ENCODE results near the gene SARDH.

Gene SARDH

DNA sequence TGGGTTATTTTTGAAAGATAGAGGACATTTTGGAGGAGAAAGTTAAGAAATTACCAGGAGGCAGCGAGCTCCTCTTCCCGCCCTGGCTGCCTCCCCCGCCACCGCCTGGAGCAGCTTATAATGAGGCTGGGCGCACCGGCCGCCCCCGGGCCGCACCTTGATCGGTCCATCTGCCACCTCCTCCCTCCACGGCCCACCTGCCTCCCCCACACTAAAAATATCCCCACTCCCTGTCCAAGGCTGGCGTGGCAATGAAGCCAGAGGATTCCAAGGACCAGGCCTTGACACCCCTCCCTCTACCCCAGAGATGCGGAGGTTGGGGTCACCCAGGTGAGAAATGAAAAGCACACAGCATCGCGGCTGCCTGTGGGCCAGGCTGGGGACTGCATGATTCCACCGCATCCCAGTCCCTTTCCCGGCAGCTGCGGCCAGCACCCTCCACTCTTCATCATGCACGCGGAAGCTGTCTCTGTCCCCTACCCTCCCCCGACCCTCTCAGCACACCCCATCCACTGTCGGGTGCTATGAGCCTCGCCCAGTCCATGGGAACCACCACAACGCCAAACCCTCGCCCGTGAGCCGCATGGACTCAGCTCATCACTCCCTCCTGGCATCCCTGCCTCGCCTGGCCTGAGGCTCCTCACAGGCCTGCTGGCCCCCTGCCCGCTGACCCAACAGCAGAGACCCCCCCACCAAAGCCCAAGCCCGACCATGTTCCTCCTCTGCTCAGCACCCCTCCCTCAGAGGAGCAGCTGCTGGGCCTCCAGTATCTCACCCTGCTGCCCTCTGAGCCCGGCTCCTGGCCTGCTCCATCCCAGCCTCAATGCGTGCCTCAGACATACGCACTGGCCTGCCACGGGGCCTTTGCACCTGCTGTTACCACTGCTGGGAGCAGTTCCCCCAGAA lies 50.0 kb downstream of the SARDH start:
- Histone ChIP-seq H3K9ac (ENCODE audit: low read length) (no peak overlapping the region), H3K27ac (ENCODE audit: low read depth, low read length) (no peak overlapping the region), H3K4me3 (ENCODE audit: low read depth in 1 of 2, low read length in 2 of 2) (no peak overlapping the region), H3K27me3 (ENCODE audit: control insufficient read depth in 1 of 2, insufficient read depth in 2 of 2, low read length in 2 of 2) (no peaks in the 10 kb centered on the region), H3K4me1 (ENCODE audit: insufficient read depth, low read length) (no peaks in the 10 kb centered on the region), H3K9me3 (ENCODE audit: low read length) (no peaks in the 10 kb centered on the region), H3K36me3 (ENCODE audit: insufficient read depth, low read length) (no peaks in the 10 kb centered on the region)

DNA sequence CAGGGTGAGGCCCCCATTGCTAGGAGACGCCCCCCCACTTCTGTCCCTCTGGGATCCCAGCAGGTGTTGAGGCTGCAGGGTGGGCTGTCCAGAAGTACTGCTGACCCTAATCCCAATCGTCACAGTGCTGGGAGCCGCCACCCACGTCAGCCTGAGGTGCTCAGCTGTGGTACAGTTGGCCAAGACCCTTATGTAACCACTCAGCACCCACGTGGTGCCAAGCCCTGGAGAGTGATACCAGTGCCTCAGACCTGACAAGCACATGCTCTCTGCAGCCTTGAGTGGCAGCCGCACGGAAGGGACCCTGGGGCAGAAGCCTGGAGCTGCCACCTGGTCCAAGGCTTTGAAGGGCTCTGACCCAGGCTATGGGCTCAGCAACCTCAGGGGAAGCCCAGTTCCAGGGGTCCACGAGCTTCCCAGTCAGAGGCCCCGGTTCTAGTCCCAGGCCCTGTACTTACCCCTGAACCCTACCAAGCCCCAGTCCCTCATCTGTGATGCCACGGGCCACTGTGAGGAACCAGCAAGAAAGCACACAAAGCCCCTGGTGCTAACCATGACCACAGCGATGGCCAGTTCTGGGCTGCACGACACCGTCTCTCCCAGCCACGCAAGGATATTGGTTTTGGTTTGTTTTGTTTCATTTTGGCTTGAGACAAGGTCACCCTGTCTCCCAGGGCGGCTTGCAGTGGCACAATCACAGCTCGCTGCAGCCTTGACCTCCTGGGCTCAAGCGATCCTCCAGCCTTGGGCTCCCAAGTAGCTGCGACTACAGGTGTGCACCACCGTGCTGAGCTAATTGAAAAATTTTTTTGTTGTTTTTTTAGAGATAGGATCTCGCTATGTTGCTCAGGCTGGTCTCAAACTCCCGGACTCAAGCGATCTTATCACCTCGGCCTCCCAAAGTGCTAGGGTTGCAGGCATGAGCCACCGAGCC lies 51.2 kb downstream of the SARDH start:
- H3K9me3 ChIP-seq (ENCODE audit: low read length): no peaks in the 10 kb centered on the region
- no peaks in the 10 kb centered on the region for H3K27me3 ChIP-seq (ENCODE audit: control insufficient read depth in 1 of 2, insufficient read depth in 2 of 2, low read length in 2 of 2)
- H3K4me1 ChIP-seq (ENCODE audit: insufficient read depth, low read length): no peaks in the 10 kb centered on the region
- no peak overlapping the region for H3K4me3 ChIP-seq (ENCODE audit: low read depth in 1 of 2, low read length in 2 of 2)
- H3K9ac ChIP-seq (ENCODE audit: low read length): no peak overlapping the region
- no peaks in the 10 kb centered on the region for H3K36me3 ChIP-seq (ENCODE audit: insufficient read depth, low read length)
- no peak overlapping the region for H3K27ac ChIP-seq (ENCODE audit: low read depth, low read length)

DNA sequence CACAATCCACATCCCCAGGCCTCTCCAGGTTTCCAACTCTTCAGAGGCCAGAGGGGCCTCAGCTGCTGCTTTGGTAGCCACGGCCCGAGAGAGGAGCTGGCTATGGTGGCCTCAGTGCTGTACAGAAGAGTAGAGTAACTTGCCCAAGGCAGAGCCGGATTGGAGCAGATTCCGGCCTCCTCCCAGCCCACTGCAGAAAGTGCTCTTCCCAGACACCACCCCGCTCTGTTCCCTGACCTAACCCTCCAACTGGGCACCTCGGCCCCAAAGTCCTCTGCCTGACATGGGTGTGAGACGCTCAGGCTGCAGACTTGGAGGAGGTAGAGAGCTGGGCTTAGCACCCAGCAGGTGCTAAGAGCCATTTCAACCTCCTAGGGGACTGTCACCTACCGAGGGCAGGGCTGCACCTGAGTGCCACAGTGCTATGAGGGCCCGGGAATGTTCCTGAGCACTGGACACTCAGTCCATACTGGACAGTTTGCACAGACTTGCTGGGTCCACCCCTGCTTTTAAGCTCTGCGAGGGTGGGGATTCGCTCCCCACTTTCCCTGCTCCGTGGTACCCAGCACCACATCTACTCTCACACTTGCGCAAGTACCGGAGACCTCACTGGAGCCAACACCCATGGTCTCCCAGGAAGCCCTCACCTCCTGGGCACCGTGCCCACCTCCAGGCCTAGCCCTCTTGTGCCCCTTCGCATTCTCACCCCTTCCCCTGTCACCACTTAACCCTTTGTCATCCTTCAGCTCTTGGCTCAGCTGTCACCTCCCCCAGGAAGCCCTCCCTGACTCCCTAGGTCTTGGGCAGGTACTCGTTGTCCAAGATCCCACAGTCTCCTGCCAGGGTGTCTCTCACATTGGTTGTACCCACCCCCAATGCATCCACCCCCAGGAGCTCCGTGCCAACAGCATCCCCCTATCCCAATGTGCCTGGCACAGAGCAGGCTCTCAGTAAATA lies 52.2 kb downstream of the SARDH start:
- no peak overlapping the region for H3K9ac ChIP-seq (ENCODE audit: low read length)
- H3K4me1 ChIP-seq (ENCODE audit: insufficient read depth, low read length): no peaks in the 10 kb centered on the region
- H3K36me3 ChIP-seq (ENCODE audit: insufficient read depth, low read length): no peaks in the 10 kb centered on the region
- H3K27ac ChIP-seq (ENCODE audit: low read depth, low read length): no peak overlapping the region
- no peaks in the 10 kb centered on the region for H3K9me3 ChIP-seq (ENCODE audit: low read length)
- no peaks in the 10 kb centered on the region for H3K27me3 ChIP-seq (ENCODE audit: control insufficient read depth in 1 of 2, insufficient read depth in 2 of 2, low read length in 2 of 2)
- H3K4me3 ChIP-seq (ENCODE audit: low read depth in 1 of 2, low read length in 2 of 2): no peak overlapping the region

DNA sequence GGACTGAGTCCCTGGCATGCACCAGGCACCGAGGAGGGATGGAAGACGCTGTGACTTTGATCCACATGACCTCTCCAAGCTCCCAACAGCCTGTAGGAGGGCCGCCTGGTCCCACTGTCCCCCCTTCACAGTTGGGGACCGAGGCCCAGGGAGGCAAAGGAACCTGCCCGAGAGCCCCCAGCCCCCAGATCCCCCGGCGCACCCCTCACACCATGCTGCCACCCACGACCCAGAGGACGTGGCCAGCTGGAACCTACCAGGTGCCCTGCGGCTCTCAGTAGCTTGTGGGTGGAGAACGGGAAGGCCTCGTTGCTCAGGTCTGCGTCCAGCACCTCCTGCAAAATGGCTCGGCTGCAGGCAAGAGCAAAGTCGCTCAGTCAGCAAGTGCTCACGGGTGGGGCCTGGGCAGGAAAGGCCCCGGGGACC lies 53.2 kb downstream of the SARDH start:
- H3K36me3 ChIP-seq (ENCODE audit: insufficient read depth, low read length): no peaks in the 10 kb centered on the region
- no peak overlapping the region for H3K4me3 ChIP-seq (ENCODE audit: low read depth in 1 of 2, low read length in 2 of 2)
- H3K9ac ChIP-seq (ENCODE audit: low read length): no peak overlapping the region
- H3K9me3 ChIP-seq (ENCODE audit: low read length): no peaks in the 10 kb centered on the region
- H3K4me1 ChIP-seq (ENCODE audit: insufficient read depth, low read length): no peaks in the 10 kb centered on the region
- H3K27me3 ChIP-seq (ENCODE audit: control insufficient read depth in 1 of 2, insufficient read depth in 2 of 2, low read length in 2 of 2): no peaks in the 10 kb centered on the region
- H3K27ac ChIP-seq (ENCODE audit: low read depth, low read length): no peak overlapping the region

DNA sequence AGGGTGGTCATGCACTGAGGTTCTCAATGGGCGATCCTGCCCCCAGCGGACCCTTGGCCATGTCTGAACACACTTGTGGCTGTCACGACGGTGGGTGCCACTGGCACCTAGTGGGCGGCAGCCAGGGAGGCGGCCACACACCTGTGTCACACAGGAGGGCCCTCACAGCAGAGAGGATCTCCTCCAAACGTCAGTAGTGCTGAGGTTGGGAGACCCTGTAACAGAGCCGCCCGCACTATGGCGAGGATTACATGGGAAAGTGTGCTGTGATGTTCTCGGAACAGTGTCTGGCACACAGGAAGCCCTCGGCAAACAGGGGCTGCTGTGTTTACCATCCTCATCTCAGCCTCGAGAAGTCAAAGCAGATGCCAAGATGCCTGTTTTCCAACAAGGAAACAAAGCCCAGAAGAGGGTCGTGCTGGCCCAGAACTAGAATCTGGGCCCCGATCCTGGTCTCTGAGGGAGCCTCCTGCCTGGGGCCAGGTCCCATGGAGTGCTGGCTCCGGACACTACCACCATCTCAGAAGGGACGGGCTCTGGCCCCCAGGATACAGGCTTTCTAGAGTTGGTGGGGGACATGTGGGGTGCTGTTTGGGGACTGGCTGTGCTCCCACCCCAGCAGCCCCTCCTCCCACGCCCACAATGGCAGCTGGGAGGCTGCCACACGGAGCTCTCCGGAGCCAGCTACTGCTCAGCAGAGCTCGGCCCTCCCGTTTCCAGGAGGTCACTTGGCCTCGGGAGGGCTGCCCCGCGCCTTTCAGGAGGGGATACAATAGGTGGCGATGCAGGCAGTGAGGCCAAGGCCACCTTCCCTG lies 53.8 kb downstream of the SARDH start:
- Histone ChIP-seq H3K9ac (ENCODE audit: low read length) (no peak overlapping the region), H3K36me3 (ENCODE audit: insufficient read depth, low read length) (no peaks in the 10 kb centered on the region), H3K27me3 (ENCODE audit: control insufficient read depth in 1 of 2, insufficient read depth in 2 of 2, low read length in 2 of 2) (no peaks in the 10 kb centered on the region), H3K4me3 (ENCODE audit: low read depth in 1 of 2, low read length in 2 of 2) (no peak overlapping the region), H3K27ac (ENCODE audit: low read depth, low read length) (no peak overlapping the region), H3K4me1 (ENCODE audit: insufficient read depth, low read length) (no peaks in the 10 kb centered on the region), H3K9me3 (ENCODE audit: low read length) (no peaks in the 10 kb centered on the region)

DNA sequence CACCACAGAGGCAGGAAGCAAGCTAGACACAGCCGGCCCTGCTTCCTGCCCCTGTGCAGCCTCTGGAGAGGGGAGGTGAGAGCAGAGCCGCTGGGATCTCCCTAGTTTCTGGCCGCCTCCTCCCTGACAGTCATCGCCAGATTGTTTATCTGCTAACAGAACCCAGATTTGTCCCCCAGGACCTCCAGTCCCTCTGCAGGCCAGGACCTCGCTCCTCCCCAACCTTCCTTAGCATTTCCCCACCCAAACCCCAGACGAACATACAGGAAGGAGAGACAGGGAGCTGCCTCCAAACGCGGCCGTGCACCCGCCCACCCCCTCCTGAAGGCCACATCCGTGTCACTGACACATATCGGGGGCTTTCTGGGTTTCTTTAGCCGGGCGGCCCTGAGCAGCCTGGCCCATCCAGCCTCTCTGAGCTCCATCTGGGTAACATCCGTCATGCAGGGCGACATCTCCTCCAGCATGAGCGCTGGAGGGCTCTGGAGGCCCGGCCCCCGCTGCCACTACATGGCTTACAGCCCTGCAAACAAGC lies 54.5 kb downstream of the SARDH start:
- no peaks in the 10 kb centered on the region for H3K9me3 ChIP-seq (ENCODE audit: low read length)
- no peaks in the 10 kb centered on the region for H3K36me3 ChIP-seq (ENCODE audit: insufficient read depth, low read length)
- peaks cover 4% of the 10 kb centered on the region for H3K4me1 ChIP-seq (ENCODE audit: insufficient read depth, low read length)
- H3K4me3 ChIP-seq (ENCODE audit: low read depth in 1 of 2, low read length in 2 of 2): no peak overlapping the region
- H3K27me3 ChIP-seq (ENCODE audit: control insufficient read depth in 1 of 2, insufficient read depth in 2 of 2, low read length in 2 of 2): no peaks in the 10 kb centered on the region
- H3K9ac ChIP-seq (ENCODE audit: low read length): no peak overlapping the region
- no peak overlapping the region for H3K27ac ChIP-seq (ENCODE audit: low read depth, low read length)

DNA sequence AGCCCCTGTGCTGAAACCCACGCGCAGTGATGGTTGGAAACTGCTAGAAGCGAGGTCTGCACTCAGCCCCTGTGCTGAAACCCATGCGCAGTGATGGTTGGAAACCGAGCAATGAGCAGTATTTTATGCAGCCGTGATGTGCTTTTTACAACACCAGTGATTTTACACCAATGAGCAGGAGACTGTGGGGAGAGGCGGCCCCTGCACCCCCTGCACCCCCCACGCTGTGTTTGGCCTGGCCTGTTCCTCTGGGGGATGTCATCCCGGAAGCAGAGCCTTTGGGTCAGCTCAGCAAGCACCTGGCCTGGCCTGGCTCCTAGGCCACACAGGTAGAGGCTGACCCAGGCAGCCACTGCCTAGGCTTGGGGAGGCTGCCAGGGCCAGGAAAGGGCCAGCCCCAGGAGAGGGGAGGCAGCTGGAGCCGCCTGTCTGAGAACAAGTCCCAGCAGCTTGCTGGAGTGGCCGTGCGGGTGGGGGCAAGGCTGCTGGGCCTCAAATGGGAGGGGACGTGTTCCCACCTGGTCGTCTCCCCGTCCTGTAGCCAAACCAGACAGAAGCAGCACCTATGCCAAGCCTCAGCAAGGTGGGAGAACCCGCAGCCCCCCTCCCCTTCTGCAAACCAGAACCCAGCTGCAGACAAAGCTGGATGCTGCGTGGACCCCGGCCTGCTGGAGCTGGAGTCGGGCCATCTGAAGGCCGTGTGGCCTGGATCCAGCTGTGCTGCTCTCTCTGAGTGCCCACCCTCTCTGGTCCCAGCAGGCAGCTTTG lies 55.1 kb downstream of the SARDH start:
- Histone ChIP-seq H3K9ac (ENCODE audit: low read length) (no peak overlapping the region), H3K27ac (ENCODE audit: low read depth, low read length) (no peak overlapping the region)

DNA sequence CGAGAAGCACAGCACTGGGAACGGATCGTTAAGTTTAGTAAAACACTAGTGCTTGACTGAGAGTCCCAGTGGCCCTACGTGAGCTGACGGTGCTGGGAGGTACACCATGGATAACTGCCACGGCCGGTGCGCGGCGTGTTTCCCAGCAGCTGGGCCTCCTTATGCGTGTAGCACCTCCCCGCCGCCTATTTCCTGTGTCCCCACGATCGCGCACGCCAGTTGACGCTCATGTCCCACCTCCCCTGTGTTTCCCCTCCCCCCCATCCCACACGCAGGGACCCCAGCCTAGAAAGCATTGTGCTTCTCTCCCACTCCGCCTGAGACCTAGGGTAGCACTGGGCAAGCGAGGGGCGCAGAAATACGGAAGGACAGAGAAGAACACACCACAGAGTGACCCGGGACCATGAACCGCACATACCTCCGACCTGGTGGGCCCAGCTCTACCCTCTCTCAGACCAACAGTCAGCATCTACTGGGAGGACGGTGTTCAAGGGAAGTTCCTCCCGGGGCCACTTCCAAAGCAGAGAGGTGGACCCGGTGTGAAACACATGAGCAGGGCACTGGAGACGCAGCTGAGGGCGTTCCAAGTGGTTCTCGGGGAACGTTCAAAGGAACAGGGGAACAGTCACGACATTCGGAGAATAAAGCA lies 56.4 kb downstream of the SARDH start:
- Histone ChIP-seq H3K4me1 (ENCODE audit: insufficient read depth, low read length) (peaks cover 4% of the 10 kb centered on the region), H3K27me3 (ENCODE audit: control insufficient read depth in 1 of 2, insufficient read depth in 2 of 2, low read length in 2 of 2) (no peaks in the 10 kb centered on the region), H3K27ac (ENCODE audit: low read depth, low read length) (no peak overlapping the region), H3K9ac (ENCODE audit: low read length) (no peak overlapping the region), H3K36me3 (ENCODE audit: insufficient read depth, low read length) (no peaks in the 10 kb centered on the region), H3K9me3 (ENCODE audit: low read length) (no peaks in the 10 kb centered on the region), H3K4me3 (ENCODE audit: low read depth in 1 of 2, low read length in 2 of 2) (no peak overlapping the region)

More for the DNA sequence above, 55.1 kb downstream of the SARDH start:
- no peak overlapping the region for H3K4me3 ChIP-seq (ENCODE audit: low read depth in 1 of 2, low read length in 2 of 2)
- no peaks in the 10 kb centered on the region for H3K27me3 ChIP-seq (ENCODE audit: control insufficient read depth in 1 of 2, insufficient read depth in 2 of 2, low read length in 2 of 2)
- no peaks in the 10 kb centered on the region for H3K36me3 ChIP-seq (ENCODE audit: insufficient read depth, low read length)
- H3K4me1 ChIP-seq (ENCODE audit: insufficient read depth, low read length): peaks cover 4% of the 10 kb centered on the region
- H3K9me3 ChIP-seq (ENCODE audit: low read length): no peaks in the 10 kb centered on the region

DNA sequence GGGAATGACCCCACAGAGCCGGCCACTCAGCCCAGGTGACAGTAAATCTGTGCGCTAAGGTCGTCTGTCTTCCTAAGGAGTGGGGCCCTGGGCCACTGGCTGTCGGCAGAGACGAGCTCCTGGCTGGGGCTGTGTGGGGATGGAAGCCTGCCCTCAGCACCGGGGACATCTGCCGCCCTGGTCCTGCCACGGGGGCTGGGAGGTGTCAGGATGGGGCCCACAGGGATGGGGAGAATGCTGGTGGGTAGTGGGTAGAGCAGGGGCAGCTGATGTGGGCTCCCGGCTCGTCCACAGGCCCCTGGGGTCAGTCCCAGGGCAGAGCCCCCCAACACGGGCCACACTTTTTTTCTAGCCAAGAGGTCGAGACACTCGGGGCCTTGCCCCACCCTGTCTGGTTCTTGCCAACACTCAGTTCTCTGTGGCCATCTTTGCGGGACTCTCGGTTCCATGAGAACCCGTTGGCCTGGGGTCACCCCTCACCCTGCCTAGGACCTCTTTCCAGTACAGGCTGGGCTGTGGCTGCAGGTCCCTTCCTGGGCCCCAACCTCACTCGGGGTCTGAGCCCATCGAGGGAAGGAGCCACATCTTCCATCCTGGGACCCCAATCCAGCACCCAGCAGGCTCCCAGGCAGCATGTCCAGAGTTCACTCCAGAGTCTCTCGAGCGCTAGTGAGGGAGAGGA lies 57.0 kb downstream of the SARDH start:
- Histone ChIP-seq H3K36me3 (ENCODE audit: insufficient read depth, low read length) (no peaks in the 10 kb centered on the region), H3K4me1 (ENCODE audit: insufficient read depth, low read length) (peaks cover 4% of the 10 kb centered on the region), H3K4me3 (ENCODE audit: low read depth in 1 of 2, low read length in 2 of 2) (no peak overlapping the region), H3K9ac (ENCODE audit: low read length) (no peak overlapping the region), H3K27ac (ENCODE audit: low read depth, low read length) (no peak overlapping the region), H3K9me3 (ENCODE audit: low read length) (no peaks in the 10 kb centered on the region), H3K27me3 (ENCODE audit: control insufficient read depth in 1 of 2, insufficient read depth in 2 of 2, low read length in 2 of 2) (no peaks in the 10 kb centered on the region)
